CD8-positive, alpha-beta memory T cell (primary cell): ENCODE measurements around the gene IL22. TPM values are rescaled to one million over a fixed set of nuclear protein-coding genes. Genes with fewer than 3 reads are reported as not detected.

ENCODE experiments used
- CTCF ChIA-PET: fragments of 350-600 bp; sonication (Branson Sonifier 250); formaldehyde crosslinking; loops from one replicate; lab custom pipeline; 2021; ENCODE audit warnings: antibody characterized with exemption; lab: Charles Lee
- POLR2A ChIA-PET: fragments of 350-600 bp; sonication (Branson Sonifier 250); formaldehyde crosslinking; loops from one replicate; lab custom pipeline; 2021; ENCODE audit warnings: antibody characterized with exemption; lab: Charles Lee
- DNase-seq, 5 donors: peaks; one replicate each; pipeline versions ENCODE4 v3.0.0 to v3.0.0-alpha.2; 2020 to 2022; ENCODE audit warnings: mixed read lengths in 1 of 5
- H3K27ac ChIP-seq: one replicate; pipeline ENCODE4 v1.7.0; 2013; ENCODE audit warnings: low read depth, mild to moderate bottlenecking, low read length, moderate library complexity
- H3K27me3 ChIP-seq: 2 replicates; pipeline ENCODE4 v1.7.0; 2013; ENCODE audit warnings: low read length, mild to moderate bottlenecking; ENCODE audit not compliant: insufficient read depth, poor library complexity, severe bottlenecking
- H3K36me3 ChIP-seq: 2 replicates; pipeline ENCODE4 v1.7.0; 2013; ENCODE audit warnings: mild to moderate bottlenecking, low read length, moderate library complexity; ENCODE audit not compliant: insufficient read depth
- H3K4me1 ChIP-seq: 2 replicates; pipeline ENCODE4 v1.7.0; 2013; ENCODE audit warnings: mild to moderate bottlenecking, low read length, moderate library complexity; ENCODE audit not compliant: insufficient read depth
- H3K4me3 ChIP-seq: 2 replicates; pipeline ENCODE4 v1.7.0; 2013; ENCODE audit warnings: mild to moderate bottlenecking, low read length
- H3K9me3 ChIP-seq: 2 replicates; pipeline ENCODE4 v1.7.0; 2013; ENCODE audit warnings: mild to moderate bottlenecking, low read length
- H3K27ac Mint-ChIP-seq, 8 donors: one replicate each; pipeline ENCODE4 v1.8.0; 2020 to 2021; ENCODE audit warnings: mixed read lengths in 8 of 8, mild to moderate bottlenecking in 6 of 8, inconsistent platforms in 3 of 8, moderate library complexity in 3 of 8
- H3K27me3 Mint-ChIP-seq, 2 donors: one replicate each; pipeline ENCODE4 v1.8.0; 2020 to 2021; ENCODE audit warnings: mixed read lengths in 2 of 2, mild to moderate bottlenecking in 1 of 2, moderate library complexity in 1 of 2
- H3K36me3 Mint-ChIP-seq, 3 donors: one replicate each; pipeline ENCODE4 v1.8.0; 2020 to 2021; ENCODE audit warnings: mixed read lengths in 3 of 3, inconsistent platforms in 1 of 3, mild to moderate bottlenecking in 1 of 3
- H3K4me1 Mint-ChIP-seq, 3 donors: one replicate each; pipeline ENCODE4 v1.8.0; 2020 to 2021; ENCODE audit warnings: mixed read lengths in 3 of 3, inconsistent platforms in 1 of 3, mild to moderate bottlenecking in 1 of 3
- H3K4me3 Mint-ChIP-seq, 7 donors: one replicate each; pipeline ENCODE4 v1.8.0; 2020 to 2021; ENCODE audit warnings: mixed read lengths in 7 of 7, mild to moderate bottlenecking in 6 of 7, moderate library complexity in 4 of 7, inconsistent platforms in 2 of 7
- H3K9me3 Mint-ChIP-seq, 5 donors: one replicate each; pipeline ENCODE4 v1.8.0; 2020 to 2022; ENCODE audit warnings: mixed read lengths in 5 of 5, mild to moderate bottlenecking in 3 of 5, moderate library complexity in 2 of 5, inconsistent platforms in 1 of 5
- polyA plus RNA-seq: library from polyadenylated mRNA; unstranded; fragments of 300-500 nt; fragmentation: Illumina TruSeq; gene quantifications from one replicate; pipeline ENCODE4 v1.2.3, GENCODE V29; 2021
- total RNA-seq, 2 experiments: library from RNA; stranded (reverse); gene quantifications; one replicate each; pipeline ENCODE4 v1.2.3, GENCODE V29; 2021

The IL22 gene
- total and polyA plus RNA-seq, 3 experiments from 2014 or later = 0.46 to 0.64 TPM; not detected in 1

- Mint-ChIP-seq H3K27ac (peak overlapping the region; percentile 68 to 97 (median 94)), H3K4me1 (peaks cover 38 to 58% (median 49%) of the 10 kb centered on the region in 3 donors), H3K4me3 (peak overlapping the region; percentile 76 to 96 (median 89)), H3K36me3 (peaks cover 1 to 5% (median 2%) of the 10 kb centered on the region in 3 donors), H3K27me3 (peaks cover 0 to 3% of the 10 kb centered on the region in 2 donors), H3K9me3 (no peaks in the 10 kb centered on the region)
- no peaks in the 10 kb centered on the region for H3K9me3 ChIP-seq
- H3K4me1 ChIP-seq = peaks cover 35% of the 10 kb centered on the region
- no peak overlapping the region for H3K27ac ChIP-seq
- ChIA-PET CTCF (interaction anchor here (0.8 to 2.5 kb wide), 5 partner anchors 13 to 881 kb away, joined by 3 to 10 read pairs (median 3); no protein-coding TSS in a partner anchor), POLR2A (interaction anchor here (1.2 kb wide), 1 partner anchor 12 kb away, joined by 3 read pairs; no protein-coding TSS in a partner anchor)
- H3K4me3 ChIP-seq = peak overlapping the region; percentile 52
- no peaks in the 10 kb centered on the region for H3K27me3 ChIP-seq
- no peaks in the 10 kb centered on the region for H3K36me3 ChIP-seq
- peak in 4 of 5 donors; percentile 11 to 62 (median 56) for DNase-seq
These were observed 16.9 kb downstream of the IL22 start for GRCh38 chr12:68236421-68237059.

GRCh38 chr12:68235576-68235975, 17.8 kb downstream of the IL22 start:
- H3K27ac ChIP-seq = no peak overlapping the region
- no peak for DNase-seq
- H3K4me3 ChIP-seq = no peak overlapping the region
- H3K36me3 ChIP-seq = no peaks in the 10 kb centered on the region
- H3K27ac Mint-ChIP-seq = peak overlapping the region in 6 of 8 donors; percentile 32 to 97 (median 73)
- H3K9me3 Mint-ChIP-seq = no peaks in the 10 kb centered on the region
- no peaks in the 10 kb centered on the region for H3K9me3 ChIP-seq
- CTCF ChIA-PET = interaction anchor here (1.1 to 2.5 kb wide), 3 partner anchors 13 to 129 kb away, joined by 3 to 10 read pairs (median 3); no protein-coding TSS in a partner anchor
- no peaks in the 10 kb centered on the region for H3K27me3 ChIP-seq
- peak overlapping the region in 5 of 7 donors; percentile 7 to 96 (median 88) for H3K4me3 Mint-ChIP-seq
- peaks cover 29 to 49% (median 39%) of the 10 kb centered on the region in 3 donors for H3K4me1 Mint-ChIP-seq
- POLR2A ChIA-PET = no interaction called here
- H3K27me3 Mint-ChIP-seq = peaks cover 0 to 3% of the 10 kb centered on the region in 2 donors
- peaks cover 26% of the 10 kb centered on the region for H3K4me1 ChIP-seq
- H3K36me3 Mint-ChIP-seq = peaks cover 0 to 2% (median 1%) of the 10 kb centered on the region in 3 donors

- Histone ChIP-seq H3K36me3 (no peaks in the 10 kb centered on the region), H3K9me3 (no peaks in the 10 kb centered on the region), H3K4me3 (no peak overlapping the region), H3K27ac (no peak overlapping the region), H3K27me3 (no peaks in the 10 kb centered on the region), H3K4me1 (peaks cover 17% of the 10 kb centered on the region)
- peaks cover 0 to 2% (median 1%) of the 10 kb centered on the region in 3 donors for H3K36me3 Mint-ChIP-seq
- H3K9me3 Mint-ChIP-seq = no peaks in the 10 kb centered on the region
- peaks cover 22 to 41% (median 32%) of the 10 kb centered on the region in 3 donors for H3K4me1 Mint-ChIP-seq
- H3K27ac Mint-ChIP-seq = peak overlapping the region in 1 of 8 donors; percentile 56
- POLR2A ChIA-PET = no interaction called here
- H3K27me3 Mint-ChIP-seq = peaks cover 0 to 3% of the 10 kb centered on the region in 2 donors
- CTCF ChIA-PET = interaction anchor here (4.2 kb wide), 1 partner anchor 11 kb away, joined by 25 read pairs; no protein-coding TSS in a partner anchor
- no peak for DNase-seq
- H3K4me3 Mint-ChIP-seq = no peak overlapping the region
These were observed 19.3 kb downstream of the IL22 start for GRCh38 chr12:68234140-68234539.

GRCh38 chr12:68233498-68233897, 19.9 kb downstream of the IL22 start:
- H3K27me3 Mint-ChIP-seq = peaks cover 0 to 3% of the 10 kb centered on the region in 2 donors
- Histone ChIP-seq H3K36me3 (no peaks in the 10 kb centered on the region), H3K4me1 (peaks cover 17% of the 10 kb centered on the region), H3K27ac (no peak overlapping the region), H3K4me3 (no peak overlapping the region), H3K27me3 (no peaks in the 10 kb centered on the region), H3K9me3 (no peaks in the 10 kb centered on the region)
- H3K4me1 Mint-ChIP-seq = peaks cover 22 to 41% (median 32%) of the 10 kb centered on the region in 3 donors
- ChIA-PET CTCF (interaction anchor here (4.2 kb wide), 1 partner anchor 11 kb away, joined by 25 read pairs; no protein-coding TSS in a partner anchor), POLR2A (no interaction called here)
- H3K4me3 Mint-ChIP-seq = no peak overlapping the region
- DNase-seq = no peak
- peaks cover 0 to 2% (median 1%) of the 10 kb centered on the region in 3 donors for H3K36me3 Mint-ChIP-seq
- H3K9me3 Mint-ChIP-seq = no peaks in the 10 kb centered on the region
- H3K27ac Mint-ChIP-seq = peak overlapping the region in 1 of 8 donors; percentile 3

- no peaks in the 10 kb centered on the region for H3K27me3 ChIP-seq
- no peak overlapping the region for H3K4me3 Mint-ChIP-seq
- no peaks in the 10 kb centered on the region for H3K9me3 ChIP-seq
- DNase-seq = no peak
- peaks cover 11 to 28% (median 20%) of the 10 kb centered on the region in 3 donors for H3K4me1 Mint-ChIP-seq
- no peak overlapping the region for H3K4me3 ChIP-seq
- peaks cover 0 to 3% of the 10 kb centered on the region in 2 donors for H3K27me3 Mint-ChIP-seq
- H3K4me1 ChIP-seq = peaks cover 7% of the 10 kb centered on the region
- H3K27ac Mint-ChIP-seq = no peak overlapping the region
- H3K27ac ChIP-seq = no peak overlapping the region
- no peaks in the 10 kb centered on the region for H3K36me3 ChIP-seq
- peaks cover 0 to 3% (median under 1%) of the 10 kb centered on the region in 3 donors for H3K36me3 Mint-ChIP-seq
- ChIA-PET POLR2A (no interaction called here), CTCF (interaction anchor here (1.9 to 4.2 kb wide), 2 partner anchors 9 to 191 kb away, joined by 4 to 25 read pairs; no protein-coding TSS in a partner anchor)
- H3K9me3 Mint-ChIP-seq = no peaks in the 10 kb centered on the region
These were observed 21.7 kb downstream of the IL22 start for GRCh38 chr12:68231691-68232090.

GRCh38 chr12:68231229-68231628, 22.2 kb downstream of the IL22 start:
- H3K27me3 Mint-ChIP-seq = peaks cover 0 to 3% of the 10 kb centered on the region in 2 donors
- H3K4me3 Mint-ChIP-seq = no peak overlapping the region
- no peak overlapping the region for H3K27ac ChIP-seq
- ChIA-PET CTCF (interaction anchor here (1.9 to 4.2 kb wide), 2 partner anchors 8 to 190 kb away, joined by 4 to 25 read pairs; no protein-coding TSS in a partner anchor), POLR2A (no interaction called here)
- H3K27me3 ChIP-seq = no peaks in the 10 kb centered on the region
- H3K36me3 ChIP-seq = no peaks in the 10 kb centered on the region
- DNase-seq = no peak
- no peaks in the 10 kb centered on the region for H3K9me3 Mint-ChIP-seq
- peaks cover 5% of the 10 kb centered on the region for H3K4me1 ChIP-seq
- no peak overlapping the region for H3K4me3 ChIP-seq
- H3K36me3 Mint-ChIP-seq = peaks cover 0 to 2% (median 0%) of the 10 kb centered on the region in 3 donors
- no peak overlapping the region for H3K27ac Mint-ChIP-seq
- H3K9me3 ChIP-seq = no peaks in the 10 kb centered on the region
- peaks cover 8 to 23% (median 15%) of the 10 kb centered on the region in 3 donors for H3K4me1 Mint-ChIP-seq

GRCh38 chr12:68229956-68230355, 23.4 kb downstream of the IL22 start:
- CTCF ChIA-PET = no interaction called here
- DNase-seq = no peak
- H3K27ac Mint-ChIP-seq = no peak overlapping the region
- peaks cover 0 to 2% (median 0%) of the 10 kb centered on the region in 3 donors for H3K36me3 Mint-ChIP-seq
- POLR2A ChIA-PET = no interaction called here
- H3K4me1 Mint-ChIP-seq = peaks cover 6 to 13% (median 7%) of the 10 kb centered on the region in 3 donors
- Histone ChIP-seq H3K4me3 (no peak overlapping the region), H3K36me3 (no peaks in the 10 kb centered on the region), H3K27me3 (no peaks in the 10 kb centered on the region), H3K4me1 (no peaks in the 10 kb centered on the region), H3K27ac (no peak overlapping the region), H3K9me3 (no peaks in the 10 kb centered on the region)
- H3K27me3 Mint-ChIP-seq = peaks cover 0 to 3% of the 10 kb centered on the region in 2 donors
- no peak overlapping the region for H3K4me3 Mint-ChIP-seq
- H3K9me3 Mint-ChIP-seq = no peaks in the 10 kb centered on the region

GRCh38 chr12:68227356-68227755, 26.0 kb downstream of the IL22 start:
- Histone ChIP-seq H3K27ac (no peak overlapping the region), H3K27me3 (no peaks in the 10 kb centered on the region), H3K9me3 (no peaks in the 10 kb centered on the region), H3K4me1 (peaks cover 6% of the 10 kb centered on the region), H3K4me3 (no peak overlapping the region), H3K36me3 (no peaks in the 10 kb centered on the region)
- Mint-ChIP-seq H3K9me3 (no peaks in the 10 kb centered on the region), H3K27me3 (peaks cover 0 to 1% of the 10 kb centered on the region in 2 donors), H3K4me3 (no peak overlapping the region), H3K4me1 (peaks cover 7 to 12% (median 10%) of the 10 kb centered on the region in 3 donors), H3K36me3 (peaks cover 0 to 2% (median 0%) of the 10 kb centered on the region in 3 donors), H3K27ac (no peak overlapping the region)
- DNase-seq = no peak
- ChIA-PET POLR2A (no interaction called here), CTCF (no interaction called here)
